ENCODE results near the gene ZNF366.

DNA sequence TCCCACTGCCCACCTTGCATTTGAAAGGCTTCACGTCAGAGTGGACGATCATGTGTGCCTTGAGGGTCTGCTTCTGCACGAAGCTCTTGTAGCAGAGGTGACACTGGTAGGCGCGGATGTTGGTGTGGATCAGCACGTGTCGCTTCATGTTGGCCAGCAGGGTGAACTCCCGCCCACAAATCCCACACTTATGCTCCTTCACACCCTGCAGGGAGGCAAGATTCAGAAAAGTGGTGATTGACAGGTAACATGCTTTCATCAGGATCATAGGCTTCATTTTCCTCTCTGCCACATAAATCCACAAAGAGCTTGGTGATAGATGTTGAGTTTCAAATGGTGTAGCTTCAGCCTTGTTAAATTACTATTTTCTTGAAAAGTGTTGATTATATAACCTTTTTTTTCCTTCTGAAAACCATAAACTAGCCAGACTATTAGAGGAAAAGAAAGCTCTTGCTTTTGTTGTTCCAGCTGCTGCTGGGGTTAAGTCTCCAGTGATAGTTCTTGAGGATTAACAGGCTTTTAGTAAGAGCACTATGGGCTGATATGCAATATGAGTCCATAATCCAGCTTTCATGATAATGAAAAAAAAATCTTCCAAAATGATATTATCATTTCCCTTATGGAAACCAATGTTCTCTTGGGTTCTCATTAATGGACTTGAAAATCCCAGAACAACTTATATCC is 50.7 kb downstream of the ZNF366 start:
- TF ChIP-seq, protein P1, sequence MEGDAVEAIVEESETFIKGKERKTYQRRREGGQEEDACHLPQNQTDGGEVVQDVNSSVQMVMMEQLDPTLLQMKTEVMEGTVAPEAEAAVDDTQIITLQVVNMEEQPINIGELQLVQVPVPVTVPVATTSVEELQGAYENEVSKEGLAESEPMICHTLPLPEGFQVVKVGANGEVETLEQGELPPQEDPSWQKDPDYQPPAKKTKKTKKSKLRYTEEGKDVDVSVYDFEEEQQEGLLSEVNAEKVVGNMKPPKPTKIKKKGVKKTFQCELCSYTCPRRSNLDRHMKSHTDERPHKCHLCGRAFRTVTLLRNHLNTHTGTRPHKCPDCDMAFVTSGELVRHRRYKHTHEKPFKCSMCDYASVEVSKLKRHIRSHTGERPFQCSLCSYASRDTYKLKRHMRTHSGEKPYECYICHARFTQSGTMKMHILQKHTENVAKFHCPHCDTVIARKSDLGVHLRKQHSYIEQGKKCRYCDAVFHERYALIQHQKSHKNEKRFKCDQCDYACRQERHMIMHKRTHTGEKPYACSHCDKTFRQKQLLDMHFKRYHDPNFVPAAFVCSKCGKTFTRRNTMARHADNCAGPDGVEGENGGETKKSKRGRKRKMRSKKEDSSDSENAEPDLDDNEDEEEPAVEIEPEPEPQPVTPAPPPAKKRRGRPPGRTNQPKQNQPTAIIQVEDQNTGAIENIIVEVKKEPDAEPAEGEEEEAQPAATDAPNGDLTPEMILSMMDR (optimal IDR thresholded peaks at IDR 0.05 in 1 of 3, IDR thresholded peaks at IDR 0.05 in 1 of 3, conservative IDR thresholded peaks at IDR 0.05 in 1 of 3; ENCODE audit: extremely low read depth in 1 of 3, insufficient read depth in 2 of 3, low read length in 3 of 3) = no peak
- TF ChIP-seq EZH2 (IDR thresholded peaks at IDR 0.05; ENCODE audit: low read length) = no peak

Data from keratinocyte (primary cell).